Right cardiac atrium (tissue), 5 donors: Measurements from ENCODE around the gene WDR86. TPM values are rescaled to one million over a fixed set of nuclear protein-coding genes. Genes with fewer than 3 reads are reported as not detected.

Experiments used
- ATAC-seq, 2 donors: fragments of 200-7000 bp; cut with Tn5 transposase; one replicate each; pipeline versions ENCODE4 v1.8.0 to v1.9.1; 2020; ENCODE audit warnings: moderate library complexity in 2 of 2, mild to moderate bottlenecking in 1 of 2
- DNase-seq, 3 donors: peaks; one replicate each; pipeline ENCODE4 v3.0.0-alpha.2; 2020
- H3K27ac ChIP-seq: one replicate; pipeline ENCODE4 v1.5.1; 2013; ENCODE audit warnings: mild to moderate bottlenecking, low read length, control low read depth, moderate library complexity
- H3K27me3 ChIP-seq: one replicate; pipeline ENCODE4 v1.6.1; 2013; ENCODE audit not compliant: control insufficient read depth, insufficient read depth
- H3K4me1 ChIP-seq: one replicate; pipeline ENCODE4 v1.6.1; 2013; ENCODE audit warnings: low read length; ENCODE audit not compliant: control insufficient read depth, insufficient read depth
- H3K4me3 ChIP-seq: one replicate; pipeline ENCODE4 v1.5.1; 2013; ENCODE audit warnings: low read length, control low read depth
- H3K9me3 ChIP-seq: one replicate; pipeline ENCODE4 v1.6.1; 2013; ENCODE audit warnings: low read length; ENCODE audit not compliant: control insufficient read depth
- WGBS: extraction: QIAGEN DNeasy Blood & Tissue Kit; methylation state at CpG from one replicate; pipeline ENCODE4 v1.1.7; 2013; 5-methylcytosine and 5-hydroxymethylcytosine counted together
- intact Hi-C, 4 donors: fragments of 100-400 bp; cut with DNase I; formaldehyde crosslinking; loops; one replicate each; pipeline versions ENCODE4 v1.11.0 to v1.14.0; 2022 to 2023
- polyA plus RNA-seq: library from polyadenylated mRNA; stranded (reverse); fragments of 200-250 nt; gene quantifications from one replicate; pipeline ENCODE4 v1.2.3, GENCODE V29; 2013
- total RNA-seq, 4 donors: library from RNA; stranded (reverse); fragmentation: NEBNext Ultra II Directional; extraction: Animal tissue kit (Norgen Biotek cat#: 25700); gene quantifications; one replicate each; pipeline ENCODE4 v1.2.1, GENCODE V29; 2021
- donor health status: healthy with polysubstance abuse.
- donor health status: DM: no; HTN: yes; CAD: no.
- donor health status: DM: no; HTN: no; CAD: no.
- donor health status: DM: no; HTN: yes; CAD: no; lungs with severe emphysema.
- donor health status: DM: yes; HTN: yes; CAD: no.

The WDR86 gene
- total and polyA plus RNA-seq, 5 donors, result 0.17 to 0.47 (median 0.18) TPM

DNA sequence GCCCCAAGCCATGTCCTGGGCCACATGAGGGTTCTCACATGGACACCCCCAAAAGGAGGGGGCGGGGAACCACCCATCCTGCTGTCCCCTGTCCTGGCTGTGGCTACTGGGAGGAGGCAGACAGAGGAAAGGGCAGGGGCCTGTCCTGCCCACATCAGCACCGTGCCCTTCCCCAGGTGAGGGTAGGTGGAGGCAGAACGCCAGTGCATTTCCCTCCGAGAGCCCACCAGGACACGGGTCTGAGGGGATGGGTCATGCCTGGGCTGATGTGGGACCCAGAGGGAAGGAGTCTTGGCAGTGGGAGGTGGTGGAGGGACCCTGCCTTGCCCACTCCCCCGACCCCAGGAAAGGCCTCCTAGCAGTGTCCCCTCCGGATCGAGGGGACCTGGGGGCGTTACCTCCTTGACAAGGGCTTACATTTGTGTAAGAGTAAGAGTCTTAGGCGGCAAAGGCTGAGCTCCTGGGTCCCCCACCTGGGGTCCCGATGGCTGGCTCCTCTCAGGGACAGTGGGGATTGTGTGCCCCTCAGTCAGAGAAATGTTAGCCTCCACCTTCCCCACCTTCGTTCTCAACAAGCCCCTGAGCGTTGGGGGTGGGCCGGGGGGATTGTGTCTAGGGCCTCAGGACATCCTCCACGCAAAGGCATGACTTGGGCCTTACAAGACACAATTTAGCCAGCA lies 24.0 kb upstream of the WDR86 start:
- Histone ChIP-seq H3K4me3 (no peak overlapping the region), H3K4me1 (no peaks in the 10 kb centered on the region), H3K27me3 (no peaks in the 10 kb centered on the region), H3K27ac (no peak overlapping the region), H3K9me3 (no peaks in the 10 kb centered on the region)
- ATAC-seq (no peak), DNase-seq (no peak)
- WGBS, result 92% methylated on average over 15 of the region's 15 CpGs
- intact Hi-C loops, result loop anchor here in 2 of 4 donors (5.0 to 10.0 kb wide), 2 partner anchors 49 to 52 kb away; no protein-coding TSS in a partner anchor

GRCh38 chr7:151432658-151433521 lies 23.1 kb upstream of the WDR86 start:
- intact Hi-C loops, result loop anchor here in 2 of 4 donors (5.0 to 10.0 kb wide), 2 partner anchors 48 to 51 kb away; no protein-coding TSS in a partner anchor
- Histone ChIP-seq H3K9me3 (no peaks in the 10 kb centered on the region), H3K4me1 (no peaks in the 10 kb centered on the region), H3K27me3 (no peaks in the 10 kb centered on the region), H3K4me3 (no peak overlapping the region), H3K27ac (no peak overlapping the region)
- ATAC-seq, result no peak
- 80% methylated on average over 14 of the region's 14 CpGs for WGBS
- no peak for DNase-seq

DNA sequence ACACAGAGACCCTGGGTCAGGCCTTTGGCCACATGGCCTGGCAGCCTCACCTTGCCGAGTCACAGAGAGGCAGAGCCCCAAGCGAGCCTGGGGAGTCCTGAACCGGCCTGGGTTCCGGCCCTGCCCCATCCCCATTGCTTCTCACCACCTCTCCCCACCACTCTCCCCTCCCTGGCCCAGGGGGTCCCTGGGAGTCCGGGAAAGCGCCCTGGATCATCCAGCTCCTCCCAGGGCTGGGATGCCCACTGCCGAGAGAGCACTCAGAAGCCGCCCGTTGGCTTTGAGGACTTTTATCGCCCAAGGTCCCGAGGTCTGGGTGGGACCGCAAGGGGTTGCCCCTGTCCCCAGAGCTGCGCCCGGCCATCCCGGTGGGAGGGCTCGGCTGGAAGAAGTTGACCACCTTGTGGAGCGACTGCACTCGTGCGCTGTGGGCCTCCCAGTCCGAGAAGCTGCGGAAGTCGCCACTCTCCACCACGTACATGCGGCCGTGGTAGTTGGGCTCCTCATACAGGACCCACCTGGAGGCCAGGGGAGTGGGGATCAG lies 22.0 kb upstream of the WDR86 start:
- H3K4me3 ChIP-seq, result no peak overlapping the region
- DNase-seq (no peak), ATAC-seq (no peak)
- H3K27ac ChIP-seq, result no peak overlapping the region
- no peaks in the 10 kb centered on the region for H3K27me3 ChIP-seq
- 96% methylated on average over 25 of the region's 25 CpGs for WGBS
- H3K9me3 ChIP-seq, result no peaks in the 10 kb centered on the region
- H3K4me1 ChIP-seq, result no peaks in the 10 kb centered on the region
- intact Hi-C loops, result loop anchor here in 2 of 4 donors (5.0 to 10.0 kb wide), 2 partner anchors 47 to 50 kb away; no protein-coding TSS in a partner anchor

- WGBS, result 95% methylated on average over 13 of the region's 13 CpGs
- no peaks in the 10 kb centered on the region for H3K9me3 ChIP-seq
- no peak overlapping the region for H3K27ac ChIP-seq
- intact Hi-C loops, result loop anchor here in 2 of 4 donors (5.0 to 10.0 kb wide), 2 partner anchors 47 to 49 kb away; no protein-coding TSS in a partner anchor
- no peaks in the 10 kb centered on the region for H3K4me1 ChIP-seq
- H3K27me3 ChIP-seq, result no peaks in the 10 kb centered on the region
- DNase-seq (no peak), ATAC-seq (no peak)
- H3K4me3 ChIP-seq, result no peak overlapping the region
Observed at GRCh38 chr7:151431281-151431767, 21.5 kb upstream of the WDR86 start.

DNA sequence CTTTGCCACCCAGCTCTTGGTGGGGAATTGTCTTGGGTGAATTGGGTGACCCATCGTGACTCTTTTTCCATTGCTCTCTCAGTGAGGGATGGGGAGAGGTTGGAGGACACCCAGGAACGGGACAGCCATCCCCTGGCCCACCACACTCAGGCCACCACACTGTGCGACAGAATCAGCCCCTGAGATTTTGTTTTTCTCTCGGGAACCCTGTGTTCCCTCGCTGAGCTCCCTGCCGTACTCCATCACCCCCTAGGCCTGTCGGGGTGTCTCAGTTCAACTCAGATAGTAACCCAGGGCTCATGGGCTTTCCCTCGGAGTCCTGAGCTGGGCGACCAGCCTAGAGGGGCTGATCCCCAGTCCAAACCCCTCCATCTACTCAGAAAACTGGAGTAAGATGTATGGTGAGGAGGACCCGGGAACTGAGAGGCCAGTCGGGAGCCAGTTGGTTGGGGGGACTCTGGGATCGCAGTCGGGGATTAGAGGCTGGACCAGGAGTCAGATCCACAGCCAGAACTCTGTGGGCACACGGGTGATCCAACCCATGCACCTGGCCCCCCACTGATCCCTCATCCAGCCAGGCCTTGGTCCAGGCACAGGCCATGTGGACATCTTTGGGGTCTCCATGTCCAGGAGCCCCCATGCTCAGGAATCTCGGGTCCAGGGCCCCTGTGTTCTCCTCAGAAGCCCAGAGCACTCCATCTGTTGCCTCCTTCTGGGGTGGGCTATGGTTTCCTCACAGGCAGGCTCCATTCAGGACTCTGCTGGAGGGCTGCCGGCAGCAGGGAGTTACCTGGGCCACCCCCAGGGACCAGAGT lies 20.8 kb upstream of the WDR86 start:
- ATAC-seq (no peak), DNase-seq (no peak)
- Histone ChIP-seq H3K27ac (no peak overlapping the region), H3K4me1 (no peaks in the 10 kb centered on the region), H3K9me3 (no peaks in the 10 kb centered on the region), H3K27me3 (no peaks in the 10 kb centered on the region), H3K4me3 (no peak overlapping the region)
- intact Hi-C loops, result loop anchor here in 2 of 4 donors (5.0 to 10.0 kb wide), 2 partner anchors 46 to 48 kb away; no protein-coding TSS in a partner anchor
- 91% methylated on average over 16 of the region's 16 CpGs for WGBS

GRCh38 chr7:151429560-151430331 lies 19.9 kb upstream of the WDR86 start:
- Histone ChIP-seq H3K4me1 (no peaks in the 10 kb centered on the region), H3K4me3 (no peak overlapping the region), H3K27me3 (no peaks in the 10 kb centered on the region), H3K27ac (no peak overlapping the region), H3K9me3 (no peaks in the 10 kb centered on the region)
- ATAC-seq (no peak), DNase-seq (no peak)
- intact Hi-C loops, result loop anchor here in 2 of 4 donors (5.0 to 10.0 kb wide), 2 partner anchors 45 to 47 kb away; no protein-coding TSS in a partner anchor
- WGBS, result 57% methylated on average over 10 of the region's 10 CpGs

DNA sequence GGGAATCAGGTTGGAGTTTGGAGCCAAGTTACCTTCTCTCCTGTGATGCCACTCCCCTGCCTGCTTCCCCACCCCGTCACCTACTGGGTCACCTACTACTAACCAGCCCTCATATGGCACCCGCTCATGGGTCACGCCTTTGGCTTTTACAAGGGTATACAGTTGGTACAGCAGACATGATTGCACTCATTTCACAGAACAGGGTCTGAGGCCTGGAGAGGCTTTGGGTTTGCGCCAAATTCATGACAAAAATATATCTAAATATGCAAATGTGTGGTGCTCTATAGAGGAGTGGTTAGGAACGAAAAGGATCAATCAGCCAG lies 19.4 kb upstream of the WDR86 start:
- 95% methylated on average over 5 of the region's 5 CpGs for WGBS
- H3K9me3 ChIP-seq, result no peaks in the 10 kb centered on the region
- H3K4me3 ChIP-seq, result no peak overlapping the region
- intact Hi-C loops, result no loop called here
- no peaks in the 10 kb centered on the region for H3K27me3 ChIP-seq
- ATAC-seq, result no peak
- DNase-seq, result no peak
- peaks cover 3% of the 10 kb centered on the region for H3K4me1 ChIP-seq
- H3K27ac ChIP-seq, result no peak overlapping the region

DNA sequence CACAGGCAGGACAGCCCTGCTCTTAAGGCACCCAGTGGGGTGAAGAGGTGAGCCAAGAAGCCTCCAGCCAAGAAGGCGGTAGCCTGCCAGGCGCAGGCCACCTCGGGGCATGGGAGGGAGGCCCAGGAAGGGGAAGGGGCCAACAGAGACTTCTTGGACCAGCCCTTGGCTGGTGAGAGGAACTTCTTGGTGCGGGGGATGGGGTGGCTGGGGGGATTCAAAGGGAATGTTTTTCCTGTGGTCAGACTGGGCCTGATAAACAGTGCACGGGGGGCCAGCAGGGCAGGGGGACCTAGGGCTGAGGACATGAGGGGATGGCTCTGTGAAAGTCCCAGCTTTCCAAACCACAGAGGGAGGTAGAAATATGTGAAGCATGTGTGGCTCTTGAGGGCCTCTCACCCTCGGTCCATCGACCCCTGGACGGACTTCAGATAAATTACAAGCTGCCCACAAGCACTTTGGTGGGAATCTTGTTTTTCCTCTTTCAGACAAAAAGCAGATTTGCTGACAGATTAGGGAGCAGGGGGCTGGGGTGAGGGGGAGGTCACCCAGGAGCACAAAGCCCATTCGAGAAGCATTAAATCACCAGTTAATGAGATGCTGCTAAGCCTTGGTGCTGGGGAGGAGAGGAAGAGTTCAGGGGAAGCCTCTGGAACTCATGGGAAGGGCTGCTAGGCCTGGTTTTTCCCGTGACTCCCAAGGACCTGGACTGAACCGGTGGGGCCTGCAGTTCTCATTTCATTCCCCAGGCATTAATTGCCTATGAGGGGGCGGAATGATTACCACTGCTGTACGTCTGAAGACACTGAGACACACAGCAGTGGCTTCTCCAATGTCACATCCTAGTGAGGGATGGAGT lies 18.8 kb upstream of the WDR86 start:
- no peak overlapping the region for H3K4me3 ChIP-seq
- ATAC-seq, result no peak
- WGBS, result 51% methylated on average over 13 of the region's 13 CpGs
- no peaks in the 10 kb centered on the region for H3K27me3 ChIP-seq
- peaks cover 3% of the 10 kb centered on the region for H3K4me1 ChIP-seq
- intact Hi-C loops, result no loop called here
- H3K9me3 ChIP-seq, result no peaks in the 10 kb centered on the region
- no peak overlapping the region for H3K27ac ChIP-seq
- DNase-seq, result peak in 2 of 3 donors; percentile 56 to 58

DNA sequence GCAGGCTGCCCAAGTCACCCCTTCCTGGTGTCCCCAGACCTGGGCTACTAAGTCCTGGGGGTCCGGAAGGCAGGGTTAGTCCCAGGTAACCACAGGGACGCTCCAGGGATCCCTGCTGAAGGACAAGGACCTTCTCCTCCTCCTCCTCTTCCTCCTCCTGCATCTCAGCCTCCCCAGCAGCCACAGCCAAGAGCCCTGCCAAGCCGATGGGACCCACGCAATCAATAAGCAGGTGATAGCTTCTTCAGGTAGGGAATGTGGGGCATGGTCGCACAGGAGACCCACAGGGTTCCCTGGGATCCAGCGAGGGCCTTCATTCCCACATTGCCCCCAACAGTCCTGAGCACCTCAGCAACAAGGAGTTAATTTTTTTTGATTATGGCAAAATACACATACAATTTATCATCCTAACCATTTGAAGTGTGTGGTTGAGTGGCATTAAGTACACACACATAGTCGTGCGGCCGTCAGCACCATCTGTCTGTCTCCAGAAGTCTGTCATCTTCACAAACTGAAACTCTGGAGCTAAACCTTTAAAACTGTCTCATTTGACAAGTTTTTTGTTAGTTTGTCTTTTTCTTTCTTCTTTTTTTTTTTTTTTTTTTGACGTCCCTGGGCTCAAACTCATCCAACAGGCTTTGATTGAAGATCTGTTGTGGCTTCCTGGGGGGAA lies 18.0 kb upstream of the WDR86 start:
- no peak for DNase-seq
- Histone ChIP-seq H3K4me3 (no peak overlapping the region), H3K9me3 (no peaks in the 10 kb centered on the region), H3K27ac (no peak overlapping the region), H3K4me1 (peaks cover 3% of the 10 kb centered on the region), H3K27me3 (no peaks in the 10 kb centered on the region)
- intact Hi-C loops, result no loop called here
- WGBS, result 82% methylated on average over 10 of the region's 10 CpGs
- no peak for ATAC-seq
